GM18520 (cell line): ENCODE results near the gene NLE1.
"Not testable (repeated sequence)": the region's sequence is repeated elsewhere in the genome, so short reads cannot be mapped to it uniquely, and the experiment has no call there.

Source experiments
- ATAC-seq: cut with Tn5 transposase; IDR thresholded peaks from one replicate; pipeline ENCODE4 v1.9.1; 2021; ENCODE audit not compliant: unreplicated experiment

NLE1 gene

DNA sequence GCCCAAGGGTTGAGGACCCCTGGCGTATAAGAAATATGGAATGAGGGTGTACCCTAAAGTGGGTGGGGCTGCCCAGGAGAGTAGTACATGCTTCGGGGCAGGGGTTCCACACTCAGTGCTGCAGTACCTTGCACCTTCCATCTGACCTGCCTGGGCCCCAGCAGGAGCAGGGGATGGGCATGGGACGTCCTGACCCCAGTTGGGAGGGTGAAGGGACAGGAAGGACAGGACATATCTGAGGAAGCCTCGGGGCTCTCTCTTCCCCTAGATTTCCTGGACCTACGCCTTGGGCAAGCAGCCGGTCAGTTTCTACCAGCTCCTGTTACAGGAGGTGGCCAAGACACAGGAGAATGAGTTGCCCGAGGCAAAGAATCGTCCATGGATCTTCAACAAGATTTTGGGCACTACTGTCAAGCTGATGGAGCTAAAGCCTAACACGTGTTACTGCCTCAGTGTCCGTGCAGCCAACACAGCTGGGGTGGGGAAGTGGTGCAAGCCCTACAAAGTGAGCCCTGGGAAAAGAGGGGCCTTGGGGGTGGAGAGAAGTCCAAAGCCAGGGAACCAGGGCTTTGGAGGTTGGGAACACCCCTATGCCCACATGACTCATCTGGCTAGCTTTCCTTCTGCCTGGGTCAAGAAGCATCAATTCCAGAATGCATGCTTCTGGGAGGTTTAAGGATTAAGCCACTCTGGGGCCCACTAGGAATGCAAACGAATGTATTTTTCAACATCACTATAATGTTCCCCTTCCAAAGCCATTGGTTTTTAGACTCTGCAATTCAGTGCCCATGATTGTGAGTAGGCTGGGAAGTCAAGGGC, 12.7 kb downstream of the NLE1 start:
- ATAC-seq, result no peak

DNA sequence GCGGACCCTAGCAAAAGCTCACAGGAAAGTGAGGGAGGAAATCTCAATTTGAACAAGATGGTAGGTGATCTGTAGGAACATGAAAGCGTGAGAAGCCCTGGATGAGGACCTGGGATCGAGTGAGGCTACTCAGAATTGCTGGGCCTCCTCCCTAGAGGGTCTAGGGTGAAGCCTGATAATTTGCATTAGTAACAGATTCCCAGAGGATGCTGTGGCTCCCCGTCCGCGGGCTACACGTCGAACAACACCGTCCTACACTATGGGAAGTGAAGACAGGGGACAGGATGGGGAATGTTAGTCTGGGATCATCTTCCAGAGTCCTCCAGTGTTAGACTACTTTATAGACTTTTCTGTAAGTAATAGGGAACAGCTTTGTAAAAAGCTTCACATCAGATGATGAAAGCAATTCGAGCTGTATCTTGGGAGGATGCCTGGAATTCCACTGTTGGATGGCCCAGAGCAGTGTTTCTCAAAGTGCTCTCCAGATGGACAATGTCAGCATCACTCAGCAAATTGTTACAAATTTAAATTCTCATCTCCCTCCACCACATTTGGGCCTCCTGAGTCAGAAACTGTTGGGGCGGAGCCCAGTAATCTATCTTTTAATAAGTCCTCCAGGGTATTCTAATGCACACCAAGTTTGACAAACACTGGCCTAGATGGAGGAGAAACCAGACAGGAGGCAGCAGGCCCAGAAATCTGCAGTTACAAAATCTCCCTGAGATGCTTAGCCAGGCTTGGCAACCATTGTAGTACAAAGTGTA, 14.2 kb downstream of the NLE1 start:
- no peak for ATAC-seq

DNA sequence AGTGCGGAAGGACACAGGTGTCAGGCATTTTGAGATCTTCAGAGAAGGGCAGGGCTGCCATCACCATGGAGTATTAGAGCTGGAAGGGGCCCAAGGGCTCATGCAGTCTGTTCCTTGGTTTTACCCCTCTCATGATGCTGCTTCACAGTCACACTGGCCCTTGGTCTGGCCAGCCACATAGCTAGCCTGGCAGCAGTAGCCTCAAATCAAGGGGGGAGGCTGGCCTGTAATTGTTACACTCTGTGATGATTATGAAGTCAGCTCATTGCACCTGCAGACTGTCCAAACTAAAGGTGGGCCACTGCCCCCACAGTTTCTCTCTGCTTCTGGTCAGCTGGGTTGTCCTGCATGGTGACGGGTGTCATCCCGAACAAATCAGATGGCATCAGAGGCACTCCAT, 20.8 kb downstream of the NLE1 start, which contains the start of gene FNDC8:
FNDC8 (plus strand) TSS at position 301 of the 400 bp plus-strand sequence; CDS start at position 380, 79 bp downstream.
- ATAC-seq, result no peak

DNA sequence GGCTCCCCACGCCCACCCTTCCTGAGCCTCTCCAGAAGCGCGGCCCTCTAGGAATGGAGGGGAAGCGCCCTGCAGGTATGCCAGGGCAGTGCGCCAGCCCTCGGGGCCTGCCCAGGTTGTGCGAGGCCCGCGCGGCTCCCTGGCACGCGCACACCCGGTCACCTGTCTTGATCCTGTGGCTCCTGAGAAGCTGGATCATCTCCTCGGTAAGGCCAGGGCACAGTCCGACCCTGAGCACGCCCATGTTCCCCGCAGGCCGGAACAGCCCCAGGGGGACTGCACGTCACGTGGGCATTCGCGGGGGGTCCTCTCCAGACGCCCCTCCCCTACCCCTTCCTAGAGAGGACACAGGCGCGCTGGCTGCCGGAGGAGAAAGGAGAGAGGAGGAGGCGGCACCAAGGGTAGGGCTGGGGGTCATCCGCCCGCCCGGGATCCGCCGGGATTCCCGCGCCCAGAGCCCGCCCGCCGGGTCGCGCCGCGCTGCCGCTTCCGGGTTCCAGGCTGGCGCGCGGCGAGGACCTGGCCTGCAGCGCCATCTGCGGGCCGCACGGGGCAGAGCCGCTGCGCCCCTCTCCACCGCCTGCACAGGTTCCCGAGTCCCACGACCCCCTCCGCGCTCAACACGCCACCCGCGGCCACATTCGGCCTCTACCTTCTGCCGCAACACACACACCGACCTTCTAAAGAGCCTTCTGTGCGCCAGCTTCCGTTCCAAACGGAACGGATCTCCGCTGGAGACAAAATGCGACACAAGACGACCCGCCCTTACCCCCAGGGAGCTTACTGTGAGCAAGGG, 22.5 kb downstream of the NLE1 start, which contains the start of gene RAD51D:
RAD51D (minus strand) TSS at position 491 of the 796 bp plus-strand sequence; CDS start at position 244, 247 bp downstream.
- peak; percentile 60 for ATAC-seq

- no peak for ATAC-seq
Measured at GRCh38 chr17:35117984-35118383, 24.1 kb downstream of the NLE1 start.

DNA sequence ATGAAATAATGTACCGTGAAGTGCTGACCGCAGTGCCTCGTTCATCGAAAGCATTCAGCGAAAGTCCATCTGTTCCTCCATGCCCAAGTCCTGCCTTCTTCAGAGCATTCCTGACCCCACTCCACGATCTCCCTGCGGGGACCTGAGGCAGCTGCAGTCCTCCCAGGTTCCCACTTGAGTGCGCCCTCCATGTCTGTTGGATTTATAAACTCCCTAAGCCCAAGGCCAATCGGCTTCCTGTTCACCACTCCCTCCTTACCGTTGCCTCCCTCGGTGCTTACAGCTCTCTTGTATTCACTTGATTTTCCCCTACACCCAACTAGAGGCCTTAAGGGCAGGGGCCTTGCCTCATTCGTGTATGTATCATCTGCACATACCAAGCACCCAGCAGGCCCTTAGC, 25.3 kb downstream of the NLE1 start:
- no peak for ATAC-seq

DNA sequence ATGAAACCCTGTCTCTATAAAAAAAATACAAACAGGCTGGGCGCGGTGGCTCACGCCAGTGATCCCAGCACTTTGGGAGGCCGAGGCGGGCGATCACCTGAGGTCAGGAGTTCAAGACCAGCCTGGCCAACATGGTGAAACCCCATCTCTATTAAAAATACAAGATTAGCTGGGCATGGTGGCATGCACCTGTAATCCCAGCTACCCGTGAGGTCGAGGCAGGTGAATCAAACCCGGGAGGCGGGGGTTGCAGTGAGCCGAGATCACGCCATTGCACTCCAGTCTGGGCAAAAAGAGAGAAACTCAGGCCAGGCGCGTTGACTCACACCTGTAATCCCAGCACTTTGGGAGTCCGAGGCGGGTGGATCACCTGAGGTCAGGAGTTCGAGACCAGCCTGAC, 31.3 kb downstream of the NLE1 start:
- not testable (repeated sequence) for ATAC-seq

DNA sequence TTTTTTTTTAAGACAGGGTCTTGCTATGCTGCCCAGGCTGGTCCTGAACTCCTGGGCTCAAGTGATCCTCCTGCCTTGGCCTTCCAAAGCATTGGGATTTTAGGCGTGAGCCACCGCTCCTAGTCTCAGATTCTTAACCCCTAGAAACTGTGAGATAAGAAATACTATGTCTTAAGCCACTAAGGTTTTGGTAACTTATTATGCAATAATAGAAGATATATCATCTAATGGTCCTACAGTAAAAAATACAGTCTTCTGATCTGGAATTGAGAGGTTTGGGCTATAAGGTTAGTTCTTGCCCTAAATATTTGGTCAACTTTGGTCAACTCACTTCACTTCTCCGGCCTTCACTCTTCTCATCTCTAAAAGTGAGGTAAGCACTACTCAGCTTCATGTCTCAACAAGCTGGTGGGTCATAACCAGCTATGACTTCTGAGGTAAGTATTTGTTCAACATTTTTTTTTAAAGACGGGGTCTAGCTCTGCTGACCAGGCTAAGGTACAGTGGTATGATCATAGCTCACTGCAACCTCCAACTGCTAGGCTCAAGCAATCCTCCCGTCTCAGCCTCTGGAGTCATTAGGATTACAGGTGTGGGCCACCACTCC, 37.2 kb downstream of the NLE1 start:
- no peak for ATAC-seq

DNA sequence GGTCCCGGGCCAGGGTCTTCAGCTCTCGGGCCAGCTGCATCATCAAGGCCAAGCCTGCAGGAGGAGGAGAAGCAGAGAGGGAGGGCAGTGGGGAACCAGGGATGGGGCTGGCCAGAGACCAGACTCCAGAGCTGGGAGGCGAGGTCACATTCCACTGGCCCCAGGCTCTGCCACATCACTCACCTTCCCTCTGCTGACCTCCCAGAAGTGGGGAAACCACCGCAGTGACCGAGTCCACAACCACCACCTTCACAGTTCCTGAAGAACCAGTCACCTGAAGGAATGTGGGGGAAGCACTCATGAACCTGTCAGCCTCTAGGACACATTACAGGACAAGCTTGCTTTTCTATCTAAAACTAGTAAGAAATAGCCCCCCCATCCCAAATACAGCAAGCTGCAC, 38.8 kb downstream of the NLE1 start:
- no peak for ATAC-seq

GRCh38 chr17:35101725-35102124, 40.4 kb downstream of the NLE1 start:
- no peak for ATAC-seq

- ATAC-seq, result no peak
Measured at GRCh38 chr17:35101036-35101435, 41.1 kb downstream of the NLE1 start.

GRCh38 chr17:35099908-35100307, 42.2 kb downstream of the NLE1 start:
- ATAC-seq, result no peak

- no peak for ATAC-seq
Measured at GRCh38 chr17:35097776-35098175, 44.3 kb downstream of the NLE1 start.

DNA sequence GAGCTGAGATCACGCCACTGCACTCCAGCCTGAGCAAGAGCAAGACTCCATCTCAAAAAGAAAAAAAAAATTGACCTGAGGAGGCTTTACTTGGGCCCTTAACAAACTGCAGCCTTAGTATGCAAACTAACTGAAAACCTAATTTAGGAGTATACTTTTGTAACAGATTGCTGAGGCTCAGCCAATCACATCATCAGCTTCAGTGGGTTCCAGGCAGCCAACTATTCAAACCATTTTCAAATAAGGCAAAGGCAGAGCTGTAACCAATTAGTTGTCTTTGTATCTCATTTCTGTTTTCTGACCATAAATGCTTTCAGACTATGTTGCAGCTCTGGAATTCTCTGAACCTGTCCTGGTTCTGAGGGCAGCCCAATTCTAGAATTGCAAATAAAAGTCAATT, 46.4 kb downstream of the NLE1 start:
- ATAC-seq, result no peak

DNA sequence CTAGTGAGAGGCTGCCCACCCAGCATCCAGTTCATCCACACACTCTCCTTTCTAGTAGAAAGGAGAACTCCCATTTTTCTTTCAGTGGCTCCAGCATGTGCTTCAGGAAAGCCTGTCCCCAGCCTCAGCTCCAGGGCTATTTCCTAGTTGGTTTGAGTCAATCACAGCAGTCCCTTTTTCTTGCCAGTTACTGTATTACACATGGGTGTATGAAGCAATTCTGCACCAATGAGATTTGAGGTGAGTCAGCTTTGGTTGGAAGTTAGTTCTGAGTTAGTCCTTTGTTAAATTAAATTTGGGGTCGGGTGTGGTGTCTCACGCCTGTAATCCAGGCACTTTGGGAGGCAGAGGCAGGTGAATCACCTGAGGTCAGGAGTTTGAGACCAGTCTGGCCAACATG, 47.2 kb downstream of the NLE1 start:
- ATAC-seq, result no peak

DNA sequence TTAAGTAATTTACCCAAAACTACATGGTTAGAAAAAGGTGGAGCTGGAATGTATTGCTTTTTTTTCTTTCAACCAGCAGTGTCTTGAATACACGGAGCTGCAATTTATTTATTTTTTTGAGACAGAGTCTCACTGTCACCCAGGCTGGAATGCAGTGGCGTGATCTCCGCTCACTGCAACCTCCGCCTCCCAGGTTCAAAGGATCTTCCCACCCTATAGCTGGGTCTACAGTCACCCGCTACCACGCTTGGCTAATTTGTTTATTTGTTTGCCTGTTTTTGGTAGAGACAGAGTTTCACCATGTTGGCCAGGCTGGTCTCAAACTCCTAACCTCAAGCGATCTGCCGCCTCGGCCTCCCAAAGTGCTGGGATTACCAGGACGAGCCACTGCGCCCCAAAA, 51.4 kb downstream of the NLE1 start:
- not testable (repeated sequence) for ATAC-seq

DNA sequence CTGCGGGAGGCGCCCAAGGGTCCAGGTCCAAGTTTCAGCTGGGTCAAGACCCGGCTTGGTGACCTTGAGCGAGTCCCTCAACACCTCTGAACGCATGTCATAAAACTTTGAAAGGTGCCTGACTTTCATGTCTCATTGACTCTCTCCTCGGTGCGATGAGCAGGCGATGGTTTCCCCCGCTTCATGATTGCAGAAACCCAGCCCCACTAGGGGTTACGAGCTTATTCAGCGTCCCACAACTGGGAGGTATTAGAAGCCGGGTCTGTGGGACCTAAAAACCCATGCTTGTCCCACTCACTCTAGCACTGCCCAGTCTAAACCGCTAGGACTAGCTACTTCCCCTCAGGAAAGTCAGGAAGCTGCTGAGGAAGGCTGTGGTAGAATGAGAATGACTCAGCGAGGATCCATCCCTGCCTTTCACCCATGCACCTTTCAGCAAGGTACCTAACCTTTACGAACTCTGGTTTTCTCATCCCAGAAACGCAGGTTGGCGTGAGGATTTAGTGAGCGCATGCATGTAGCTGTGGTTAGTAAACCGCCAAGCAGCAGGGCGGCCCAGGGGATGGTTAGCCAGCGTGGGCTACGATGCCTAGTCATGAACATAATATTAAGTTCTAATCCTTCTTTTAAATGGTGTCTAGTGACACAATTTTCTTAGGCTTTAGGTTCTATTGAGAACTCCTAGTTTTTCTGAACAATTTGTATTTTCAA, 52.4 kb downstream of the NLE1 start:
- ATAC-seq, result no peak

DNA sequence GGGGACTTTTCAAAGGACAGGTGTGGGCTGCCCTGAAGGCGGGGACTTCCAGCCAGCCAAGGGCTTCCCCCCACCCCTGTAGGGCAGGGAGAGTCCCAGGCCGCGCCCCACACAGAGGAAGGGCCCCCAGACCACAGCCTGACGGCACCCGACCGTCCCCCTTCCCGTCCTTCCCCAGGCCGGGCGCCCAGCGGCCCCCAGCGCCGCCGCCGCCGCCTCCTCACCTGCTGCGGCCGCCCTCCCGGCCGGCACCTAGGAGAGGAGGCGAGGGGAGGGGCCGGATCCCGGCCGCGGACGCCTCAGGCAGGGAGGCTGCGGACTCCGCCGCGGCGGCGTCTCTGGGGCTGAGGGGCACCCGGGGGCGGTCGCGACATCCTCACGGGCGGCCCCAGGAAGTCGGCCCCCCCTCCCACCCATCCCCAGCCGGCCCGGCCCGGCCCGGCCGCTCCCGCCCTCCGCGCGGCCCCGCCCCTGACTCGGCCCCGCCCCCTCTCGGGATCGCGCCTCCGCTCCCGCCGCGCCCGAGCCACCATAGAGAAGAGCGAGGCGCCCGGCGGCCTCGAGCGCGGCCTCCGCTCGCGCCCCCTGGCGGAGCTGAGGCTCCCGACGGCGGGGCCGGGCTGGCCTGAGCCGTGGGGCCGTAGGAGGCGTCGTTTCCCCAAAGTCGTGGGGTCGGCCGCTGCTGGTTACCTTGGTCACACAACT, 53.1 kb downstream of the NLE1 start:
- ATAC-seq, result peak; percentile 60

GRCh38 chr17:35088356-35088880, 53.7 kb downstream of the NLE1 start:
- ATAC-seq, result no peak
